ENCODE data around the gene C1orf35. TPM values are rescaled to one million over a fixed set of nuclear protein-coding genes. Genes with fewer than 3 reads are reported as not detected.

C1orf35 gene
- total RNA-seq, 1 donor: 5.6 TPM

GRCh38 chr1:228105270-228105995 is 2.3 kb upstream of the C1orf35 start:
- TF ChIP-seq CTCF (IDR thresholded peaks at IDR 0.05; ENCODE audit: insufficient read depth, low read depth, low read length): no peak
- no peak for DNase-seq (ENCODE audit: low read depth)
- H3K4me3 ChIP-seq (ENCODE audit: low read depth, low read length): no peak overlapping the region

- no peak for TF ChIP-seq CTCF (IDR thresholded peaks at IDR 0.05; ENCODE audit: insufficient read depth, low read depth, low read length)
- H3K4me3 ChIP-seq (ENCODE audit: low read depth, low read length): no peak overlapping the region
- no peak for DNase-seq (ENCODE audit: low read depth)
Measured at GRCh38 chr1:228104526-228105269, 1.6 kb upstream of the C1orf35 start.

- peak overlapping the region; percentile 93 for H3K4me3 ChIP-seq (ENCODE audit: low read depth, low read length)
- no peak for TF ChIP-seq CTCF (IDR thresholded peaks at IDR 0.05; ENCODE audit: insufficient read depth, low read depth, low read length)
- DNase-seq (ENCODE audit: low read depth): peak; percentile 26
Measured at GRCh38 chr1:228101994-228102790, 933 bp downstream of the C1orf35 start.

DNA sequence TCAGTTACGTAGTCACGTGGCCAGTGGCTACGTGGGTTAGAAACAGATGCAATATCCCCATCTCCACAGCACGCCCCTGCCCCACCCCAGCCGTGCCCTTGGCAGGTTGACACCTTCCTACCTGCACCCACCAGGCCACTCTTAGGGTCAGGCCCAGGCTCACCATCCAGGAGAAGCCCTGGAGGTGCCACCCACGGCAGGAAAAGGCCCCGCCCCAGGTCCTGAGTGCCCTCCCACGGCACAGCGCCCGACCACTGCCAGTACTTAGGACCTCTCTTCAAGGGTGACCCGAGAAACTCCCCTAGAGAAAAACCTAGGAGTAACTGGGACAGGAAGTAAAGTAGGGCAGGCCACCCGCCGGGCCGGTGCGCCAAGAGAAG is 1.5 kb downstream of the C1orf35 start:
- TF ChIP-seq CTCF (IDR thresholded peaks at IDR 0.05; ENCODE audit: insufficient read depth, low read depth, low read length): no peak
- no peak for DNase-seq (ENCODE audit: low read depth)
- peak overlapping the region; percentile 93 for H3K4me3 ChIP-seq (ENCODE audit: low read depth, low read length)

DNA sequence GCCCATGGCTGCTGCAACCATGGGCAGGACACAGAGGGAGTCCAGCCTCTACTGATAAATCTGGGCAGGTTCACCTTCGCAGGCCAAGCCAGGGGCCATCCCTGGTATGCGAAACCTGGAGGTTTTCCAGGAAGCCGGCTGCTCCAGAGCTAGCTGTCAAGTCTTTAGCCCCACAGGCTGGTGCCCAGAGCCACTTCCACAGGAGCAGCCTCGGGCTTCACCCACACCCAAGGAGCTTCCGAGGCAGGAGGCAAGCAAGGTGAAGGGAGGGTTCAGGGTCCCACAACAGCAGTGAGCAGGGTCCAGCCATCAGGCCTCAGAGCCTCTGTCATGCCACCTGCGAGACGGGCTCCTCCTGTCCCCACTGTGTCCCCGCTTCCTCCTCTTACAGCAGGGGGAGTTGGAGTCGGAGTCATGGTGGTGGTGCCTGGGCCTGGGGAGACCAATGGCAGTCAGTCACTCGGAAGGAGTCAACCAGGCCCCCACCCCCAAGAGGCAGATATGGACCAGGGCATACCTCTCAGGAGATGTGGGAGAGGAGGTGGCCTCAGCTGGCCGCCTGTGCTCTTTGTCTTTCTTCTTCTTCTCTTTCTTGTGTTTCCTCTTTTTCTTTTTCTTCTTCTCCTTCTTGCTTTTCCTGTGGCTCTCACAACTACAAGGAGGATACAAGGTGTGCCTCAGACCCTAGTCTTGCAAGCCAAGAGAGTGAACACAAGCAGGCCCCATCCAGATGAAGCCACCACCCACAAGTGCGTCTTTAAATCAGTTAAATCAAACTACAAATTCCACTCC is 2.1 kb downstream of the C1orf35 start:
- no peak for TF ChIP-seq CTCF (IDR thresholded peaks at IDR 0.05; ENCODE audit: insufficient read depth, low read depth, low read length)
- DNase-seq (ENCODE audit: low read depth): no peak
- H3K4me3 ChIP-seq (ENCODE audit: low read depth, low read length): no peak overlapping the region

- H3K4me3 ChIP-seq (ENCODE audit: low read depth, low read length): no peak overlapping the region
- no peak for DNase-seq (ENCODE audit: low read depth)
- TF ChIP-seq CTCF (IDR thresholded peaks at IDR 0.05; ENCODE audit: insufficient read depth, low read depth, low read length): no peak
Measured at GRCh38 chr1:228099331-228099732, 3.8 kb downstream of the C1orf35 start.
